HepG2 (cell line): Measurements from ENCODE around the gene PYGO1. TPM values are rescaled to one million over a fixed set of nuclear protein-coding genes. Genes with fewer than 3 reads are reported as not detected.

ENCODE experiments used
- CREBL2 ChIP-seq: sonication (generic); formaldehyde crosslinking; IDR thresholded peaks from 2 replicates; pipeline ENCODE4 v1.8.1; 2023; ENCODE audit warnings: missing genetic modification reagents, mild to moderate bottlenecking, borderline replicate concordance
- CREM ChIP-seq, 2 experiments: sonication (generic) in 1 of 2; formaldehyde crosslinking in 1 of 2; IDR thresholded peaks; 2 replicates each; pipeline versions ENCODE4 v1.4.0 to v1.6.1; 2016 to 2020; ENCODE audit warnings: antibody characterized with exemption in 1 of 2, mild to moderate bottlenecking in 1 of 2, missing genetic modification reagents in 1 of 2
- DZIP1 ChIP-seq: sonication (generic); formaldehyde crosslinking; IDR thresholded peaks from 2 replicates; pipeline ENCODE4 v1.5.0; 2020; ENCODE audit warnings: mild to moderate bottlenecking, missing genetic modification reagents
- FOXM1 ChIP-seq: sonication (generic); formaldehyde crosslinking; IDR thresholded peaks from 2 replicates; pipeline ENCODE4 v1.5.0; 2020; ENCODE audit warnings: missing genetic modification reagents
- HES4 ChIP-seq: sonication (generic); formaldehyde crosslinking; IDR thresholded peaks from 2 replicates; pipeline ENCODE4 v1.9.0; 2021; ENCODE audit warnings: mild to moderate bottlenecking, missing genetic modification reagents, borderline replicate concordance
- HIC2 ChIP-seq: sonication (generic); formaldehyde crosslinking; IDR thresholded peaks from 2 replicates; pipeline ENCODE4 v1.9.0; 2022; ENCODE audit warnings: low read depth, missing genetic modification reagents
- MIER3 ChIP-seq: IDR thresholded peaks from 2 replicates; pipeline ENCODE4 v1.6.1; 2016; ENCODE audit warnings: missing compliant biosample characterization, borderline replicate concordance
- MTA1 ChIP-seq: sonication (generic); formaldehyde crosslinking; IDR thresholded peaks from 2 replicates; pipeline ENCODE4 v1.4.0; 2020; ENCODE audit warnings: missing genetic modification reagents, mild to moderate bottlenecking, borderline replicate concordance
- PRMT3 ChIP-seq: sonication (generic); formaldehyde crosslinking; IDR thresholded peaks from 2 replicates; pipeline ENCODE4 v1.8.1; 2022; ENCODE audit warnings: low read depth, mild to moderate bottlenecking, moderate library complexity, missing genetic modification reagents, borderline replicate concordance
- RXRB ChIP-seq: IDR thresholded peaks from 2 replicates; pipeline ENCODE4 v1.6.1; 2016; ENCODE audit warnings: borderline replicate concordance, missing genetic modification reagents, missing compliant biosample characterization
- SCMH1 ChIP-seq: sonication (generic); formaldehyde crosslinking; IDR thresholded peaks from 2 replicates; pipeline ENCODE4 v1.9.0; 2021; ENCODE audit warnings: missing genetic modification reagents, mild to moderate bottlenecking, borderline replicate concordance
- THAP8 ChIP-seq: sonication (generic); formaldehyde crosslinking; IDR thresholded peaks from 2 replicates; pipeline ENCODE4 v1.5.1; 2020; ENCODE audit warnings: missing genetic modification reagents, mild to moderate bottlenecking, borderline replicate concordance
- THRA ChIP-seq: sonication (generic); formaldehyde crosslinking; IDR thresholded peaks from 2 replicates; pipeline ENCODE4 v1.4.0; 2020; ENCODE audit warnings: missing genetic modification reagents, borderline replicate concordance
- ZBTB8A ChIP-seq: sonication (generic); formaldehyde crosslinking; IDR thresholded peaks from 2 replicates; pipeline ENCODE4 v1.4.0; 2020; ENCODE audit warnings: mild to moderate bottlenecking, low read depth, missing genetic modification reagents, borderline replicate concordance
- ZFX ChIP-seq: sonication (generic); formaldehyde crosslinking; IDR thresholded peaks from 2 replicates; pipeline ENCODE4 v1.4.0; 2020; ENCODE audit warnings: mild to moderate bottlenecking, low read depth, missing genetic modification reagents, moderate library complexity
- ZNF367 ChIP-seq: sonication (generic); formaldehyde crosslinking; IDR thresholded peaks from 2 replicates; pipeline ENCODE4 v1.4.0; 2020; ENCODE audit warnings: missing genetic modification reagents, borderline replicate concordance
- ZNF556 ChIP-seq: sonication (generic); formaldehyde crosslinking; IDR thresholded peaks from 2 replicates; pipeline ENCODE4 v1.4.0; 2020; ENCODE audit warnings: mild to moderate bottlenecking, missing genetic modification reagents, borderline replicate concordance
- polyA plus RNA-seq, 8 experiments: library from polyadenylated mRNA; depleted of rRNA in 3 of 8; stranded (reverse) in 7 of 8; unstranded in 1 of 8; fragments of >200 nt; fragmentation: Illumina TruSeq in 4 of 8; extraction: Trizol in 4 of 8; gene quantifications; 2 replicates each; pipeline versions ENCODE4 v1.2.1 to v1.2.3, GENCODE V29; 2011 to 2016; ENCODE audit warnings: low read depth in 4 of 8, missing spikeins in 1 of 8, mixed read lengths in 1 of 8; ENCODE audit not compliant: insufficient read depth in 1 of 8
- total RNA-seq, 5 experiments: library from RNA; depleted of rRNA; stranded (reverse); fragments of >200 nt; fragmentation: Illumina TruSeq; extraction: Trizol; gene quantifications; 2 replicates each; pipeline ENCODE4 v1.2.3, GENCODE V29; 2016; ENCODE audit warnings: low read depth in 1 of 5

The PYGO1 gene
- total and polyA plus RNA-seq, 2 of the 13 experiments (the other 11 are each of a cell fraction or from before 2014, with no cell fraction given), result 1.1 to 1.8 TPM

- peak; percentile 66 for TF ChIP-seq ZFX (CRISPR knock-in tag)
- no peak for TF ChIP-seq MIER3 (CRISPR knock-in tag)
- no peak for TF ChIP-seq MTA1 (CRISPR knock-in tag)
- no peak for TF ChIP-seq DZIP1 (CRISPR knock-in tag)
- no peak for TF ChIP-seq FOXM1 (CRISPR knock-in tag)
- no peak for TF ChIP-seq THRA
- no peak for TF ChIP-seq PRMT3
- TF ChIP-seq HES4, result no peak
- TF ChIP-seq SCMH1 (CRISPR knock-in tag), result no peak
- TF ChIP-seq CREM (IDR thresholded peaks at IDR 0.05), result no peak
- no peak for TF ChIP-seq CREM (CRISPR knock-in tag; IDR thresholded peaks at IDR 0.05)
- TF ChIP-seq ZNF556 (CRISPR knock-in tag), result no peak
- no peak for TF ChIP-seq ZNF367 (CRISPR knock-in tag)
- no peak for TF ChIP-seq RXRB
- TF ChIP-seq HIC2 (CRISPR knock-in tag), result no peak
- no peak for TF ChIP-seq THAP8 (CRISPR knock-in tag)
- TF ChIP-seq ZBTB8A (CRISPR knock-in tag), result no peak
- no peak for TF ChIP-seq CREBL2 (CRISPR knock-in tag)
These were observed 61.5 kb downstream of the PYGO1 start (continued) for GRCh38 chr15:55526559-55527036.
